Colon (tissue), 2 donors: ENCODE results near the gene KRT80.

Experiments
- FAIRE-seq: peaks from 2 replicates; lab custom pipeline; 2012; peaks lifted over from hg19 to GRCh38; lab: Jason Lieb, UNC
- donor health status: control.
- donor health status: control.

The KRT80 gene

GRCh38 chr12:52152905-52153317 lies 38.9 kb downstream of the KRT80 start:
- no peak for FAIRE-seq

- no peak for FAIRE-seq
Observed at GRCh38 chr12:52151837-52152783, 39.7 kb downstream of the KRT80 start.

GRCh38 chr12:52151153-52151836 lies 40.5 kb downstream of the KRT80 start:
- no peak for FAIRE-seq

- FAIRE-seq: no peak
Observed at GRCh38 chr12:52149651-52150241, 42.1 kb downstream of the KRT80 start.

- FAIRE-seq: no peak
Observed at GRCh38 chr12:52149182-52149641, 42.6 kb downstream of the KRT80 start.

- no peak for FAIRE-seq
Observed at GRCh38 chr12:52148464-52149181, 43.2 kb downstream of the KRT80 start.

- FAIRE-seq: no peak
Observed at GRCh38 chr12:52147964-52148463, 43.8 kb downstream of the KRT80 start.

GRCh38 chr12:52147367-52147963 lies 44.3 kb downstream of the KRT80 start:
- FAIRE-seq: no peak

GRCh38 chr12:52146822-52147366 lies 44.9 kb downstream of the KRT80 start:
- no peak for FAIRE-seq

GRCh38 chr12:52146089-52146821 lies 45.6 kb downstream of the KRT80 start:
- FAIRE-seq: no peak

GRCh38 chr12:52145228-52146088 lies 46.4 kb downstream of the KRT80 start:
- FAIRE-seq: no peak

- no peak for FAIRE-seq
Observed at GRCh38 chr12:52144512-52145227, 47.1 kb downstream of the KRT80 start.

GRCh38 chr12:52142431-52142830 lies 49.4 kb downstream of the KRT80 start:
- no peak for FAIRE-seq

GRCh38 chr12:52141875-52142274 lies 49.9 kb downstream of the KRT80 start:
- FAIRE-seq: no peak

- no peak for FAIRE-seq
Observed at GRCh38 chr12:52141306-52141705, 50.5 kb downstream of the KRT80 start.

- FAIRE-seq: no peak
Observed at GRCh38 chr12:52139579-52140062, 52.2 kb downstream of the KRT80 start.

GRCh38 chr12:52139147-52139546 lies 52.7 kb downstream of the KRT80 start:
- no peak for FAIRE-seq

- FAIRE-seq: no peak
Observed at GRCh38 chr12:52137746-52138145, 54.1 kb downstream of the KRT80 start.

GRCh38 chr12:52132754-52133161 lies 59.1 kb downstream of the KRT80 start:
- no peak for FAIRE-seq
